Stimulated activated CD4-positive, alpha-beta T cell treated with anti-CD3 and anti-CD28 coated beads, Interleukin-1b, Interleukin-23, amount 100 ng/mL, for 24 hours (primary cell): Measurements from ENCODE around the gene TCERG1.
"Not testable (repeated sequence)": the region's sequence is repeated elsewhere in the genome, so short reads cannot be mapped to it uniquely, and the experiment has no call there.

ENCODE experiments used
- DNase-seq, 4 experiments: peaks; one replicate each; pipeline ENCODE4 v3.0.0-alpha.2; 2020; ENCODE audit warnings: low read depth in 4 of 4, low spot score in 1 of 4

TCERG1 gene

DNA sequence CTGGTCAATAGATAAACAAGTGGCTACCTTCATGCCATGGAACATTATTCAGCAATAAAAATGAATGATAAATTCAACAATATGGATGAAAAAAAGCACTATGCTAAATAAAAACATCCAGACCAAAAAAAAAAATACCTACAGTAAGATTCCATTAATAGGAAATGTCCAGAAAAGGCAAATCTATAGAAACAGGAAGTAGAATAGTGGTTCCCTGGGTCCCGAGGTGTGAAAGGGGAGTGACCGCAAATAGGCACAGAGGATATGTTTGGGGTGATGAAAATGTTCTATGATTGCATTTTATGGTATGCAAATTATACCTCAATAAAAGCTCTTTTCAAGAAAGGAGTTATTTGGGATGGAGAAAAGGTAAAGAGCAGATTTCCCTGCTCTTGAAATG, 72.4 kb downstream of the TCERG1 start:
- no peak for DNase-seq

DNA sequence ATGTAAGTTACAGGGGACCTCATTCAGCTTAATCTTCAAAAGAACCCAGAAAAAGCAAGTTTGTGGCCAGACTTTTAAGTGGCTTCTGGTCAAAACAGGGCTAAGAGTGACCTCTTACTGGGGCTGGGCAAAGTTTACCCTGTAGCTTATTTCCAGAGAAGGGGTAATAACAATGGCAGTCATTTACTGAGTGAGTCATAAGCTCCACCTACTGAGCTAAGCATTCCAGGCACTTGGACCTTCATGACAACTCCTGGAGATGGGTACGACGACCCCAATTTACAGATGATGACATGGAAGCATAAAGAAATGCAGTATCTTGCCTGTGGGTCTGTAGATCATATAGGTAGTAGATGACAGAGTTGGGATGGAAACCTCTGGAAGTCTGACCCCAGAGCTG, 73.6 kb downstream of the TCERG1 start:
- DNase-seq: no peak

DNA sequence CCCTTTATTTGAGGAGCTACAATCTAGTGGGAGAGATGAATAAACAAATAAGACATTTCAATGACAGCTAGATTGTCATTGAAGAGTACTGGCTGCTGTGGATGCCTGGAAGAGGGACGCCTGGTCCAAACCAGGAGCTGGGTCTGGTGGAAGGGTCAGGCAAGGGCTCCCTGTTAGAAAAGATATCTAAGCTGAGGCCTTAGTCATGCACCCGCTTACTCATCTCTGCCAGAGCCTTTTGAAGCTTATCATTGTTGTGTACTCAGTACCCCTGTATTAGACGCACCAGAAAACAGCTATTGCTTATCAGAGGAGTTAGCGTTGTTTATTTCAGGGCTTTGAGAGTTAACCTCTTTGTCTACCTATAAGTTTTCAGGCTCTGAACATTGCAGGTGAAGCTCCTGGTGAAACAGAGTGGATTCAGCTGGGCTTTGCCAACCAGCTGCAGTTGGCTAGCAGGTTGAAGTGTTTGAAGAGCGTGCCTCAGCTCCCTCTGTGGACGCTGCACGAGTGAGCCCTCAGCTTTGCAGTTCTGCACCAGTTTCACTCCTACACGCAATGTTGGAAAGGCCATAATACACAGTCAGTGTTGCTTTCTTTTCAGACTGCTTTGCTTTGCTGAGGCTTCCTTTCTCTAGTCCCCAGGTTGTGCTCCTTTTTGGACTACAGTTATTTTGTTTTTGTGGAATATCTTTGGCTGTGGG, 74.4 kb downstream of the TCERG1 start:
- DNase-seq: no peak

DNA sequence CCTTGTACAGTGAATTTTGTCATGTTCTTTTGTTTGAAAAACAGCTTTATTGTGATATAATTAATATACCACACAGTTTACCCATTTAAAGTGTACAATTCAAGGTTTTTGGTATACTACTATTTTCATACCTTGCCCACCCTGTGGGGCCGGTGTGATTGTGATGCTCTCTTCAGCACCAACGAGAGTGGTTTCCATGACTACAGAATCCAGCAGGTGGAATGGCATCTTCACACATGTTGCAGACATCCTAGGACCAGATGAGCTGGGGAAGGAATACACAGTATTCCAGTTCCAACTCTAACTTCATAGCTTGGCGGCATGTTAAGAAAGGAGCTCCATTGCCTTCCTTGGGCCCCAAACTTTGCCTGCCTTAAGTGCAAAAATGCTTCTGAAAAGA, 76.6 kb downstream of the TCERG1 start:
- no peak for DNase-seq

DNA sequence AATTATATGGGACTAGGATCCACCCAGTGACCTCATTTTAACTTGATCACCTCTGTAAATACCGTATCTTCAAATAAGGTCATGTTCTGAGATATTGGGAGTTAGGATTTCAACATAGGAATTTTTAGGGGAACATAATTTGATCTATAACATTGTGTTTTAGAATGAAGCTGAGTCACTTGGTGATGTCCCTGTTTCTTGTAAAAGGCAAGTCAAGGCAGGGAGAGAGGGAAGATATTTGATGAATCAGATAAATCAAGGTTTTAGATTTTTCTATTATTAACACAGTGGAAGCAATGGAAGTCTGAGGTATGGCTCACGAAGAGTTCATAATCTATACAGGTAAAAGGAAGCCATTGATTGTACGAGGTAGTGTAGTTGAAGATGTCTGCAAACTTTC, 80.7 kb downstream of the TCERG1 start:
- no peak for DNase-seq

- no peak for DNase-seq
These were observed 81.1 kb downstream of the TCERG1 start for GRCh38 chr5:146528236-146528635.

DNA sequence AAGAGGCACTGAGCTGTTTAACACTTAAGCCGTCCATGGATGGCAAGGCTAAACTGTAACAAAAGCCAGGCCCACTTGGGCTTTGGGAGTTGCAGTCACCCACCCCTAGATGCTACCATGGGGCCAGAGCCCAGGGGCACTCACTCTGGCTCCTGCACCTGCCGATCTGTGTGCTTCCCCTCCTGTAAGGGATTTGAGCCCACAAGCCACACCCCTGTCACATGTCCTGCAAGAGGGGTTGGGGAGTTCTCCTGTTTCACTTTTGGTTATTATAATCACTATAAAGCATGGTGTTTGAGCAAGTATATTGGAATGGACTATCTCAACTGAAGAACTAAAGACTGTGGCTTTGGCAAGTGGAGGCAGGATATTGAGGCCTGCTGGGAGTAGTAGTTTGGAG, 82.9 kb downstream of the TCERG1 start:
- DNase-seq: no peak

GRCh38 chr5:146533260-146533857, 86.2 kb downstream of the TCERG1 start:
- peak; percentile 49 to 67 (median 59) for DNase-seq

DNA sequence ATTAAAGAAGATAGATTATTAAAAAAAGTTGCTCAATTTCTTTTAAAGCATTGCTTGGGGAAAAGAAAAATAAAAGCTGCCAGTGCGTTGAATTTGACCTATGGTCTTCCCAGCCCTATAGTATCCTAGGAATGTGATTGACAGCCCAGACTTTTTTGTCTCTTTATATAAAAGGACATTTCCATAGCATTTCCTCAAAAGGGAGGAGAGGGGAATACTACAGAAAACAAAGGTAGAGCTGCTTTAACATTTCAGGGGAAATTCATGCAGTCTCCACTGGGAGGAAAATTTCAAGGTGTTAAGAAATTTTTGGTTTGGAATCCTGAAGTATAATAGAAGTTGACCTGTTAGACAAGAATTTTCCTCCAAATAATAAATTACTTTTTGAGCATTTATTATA, 86.7 kb downstream of the TCERG1 start:
- DNase-seq: no peak

DNA sequence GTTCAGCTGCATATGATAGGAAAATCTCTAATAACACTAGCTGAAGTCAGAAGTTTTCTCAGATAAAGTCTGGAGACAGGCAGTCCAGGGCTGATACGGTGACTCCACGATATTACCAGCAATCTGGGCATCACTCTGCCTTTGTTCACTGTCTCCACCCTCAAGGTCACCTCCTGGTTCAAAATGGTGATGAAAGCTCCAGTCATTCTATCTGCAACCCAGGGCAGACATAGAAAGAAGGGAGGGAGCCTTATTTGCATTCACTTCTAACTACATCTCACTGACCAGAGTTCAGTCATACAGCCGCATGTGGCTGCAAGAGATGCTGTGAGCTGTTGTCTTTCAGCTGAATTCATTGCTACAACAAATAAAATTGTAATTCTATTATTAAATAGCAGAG, 91.3 kb downstream of the TCERG1 start:
- DNase-seq: no peak

GRCh38 chr5:146539973-146540372, 92.8 kb downstream of the TCERG1 start:
- no peak for DNase-seq

DNA sequence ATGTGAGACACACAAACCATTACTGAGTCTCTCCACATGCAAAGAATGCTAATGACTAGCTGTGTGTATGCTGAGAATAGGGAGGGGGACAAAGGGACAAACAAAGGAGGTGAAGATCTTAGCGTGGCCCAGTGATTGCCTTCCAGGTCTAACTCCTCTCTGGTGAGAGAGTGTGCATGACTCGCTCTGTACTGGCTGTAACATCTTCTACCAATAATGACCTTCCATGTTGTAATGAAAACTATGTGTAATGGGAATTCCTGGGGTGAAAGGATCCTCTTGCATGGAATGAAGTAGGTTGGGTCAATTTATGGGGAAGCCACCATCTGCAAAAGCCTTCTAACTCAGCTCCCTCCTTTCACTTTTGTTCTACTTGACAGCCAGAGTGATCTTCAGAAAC, 93.3 kb downstream of the TCERG1 start:
- DNase-seq: no peak

DNA sequence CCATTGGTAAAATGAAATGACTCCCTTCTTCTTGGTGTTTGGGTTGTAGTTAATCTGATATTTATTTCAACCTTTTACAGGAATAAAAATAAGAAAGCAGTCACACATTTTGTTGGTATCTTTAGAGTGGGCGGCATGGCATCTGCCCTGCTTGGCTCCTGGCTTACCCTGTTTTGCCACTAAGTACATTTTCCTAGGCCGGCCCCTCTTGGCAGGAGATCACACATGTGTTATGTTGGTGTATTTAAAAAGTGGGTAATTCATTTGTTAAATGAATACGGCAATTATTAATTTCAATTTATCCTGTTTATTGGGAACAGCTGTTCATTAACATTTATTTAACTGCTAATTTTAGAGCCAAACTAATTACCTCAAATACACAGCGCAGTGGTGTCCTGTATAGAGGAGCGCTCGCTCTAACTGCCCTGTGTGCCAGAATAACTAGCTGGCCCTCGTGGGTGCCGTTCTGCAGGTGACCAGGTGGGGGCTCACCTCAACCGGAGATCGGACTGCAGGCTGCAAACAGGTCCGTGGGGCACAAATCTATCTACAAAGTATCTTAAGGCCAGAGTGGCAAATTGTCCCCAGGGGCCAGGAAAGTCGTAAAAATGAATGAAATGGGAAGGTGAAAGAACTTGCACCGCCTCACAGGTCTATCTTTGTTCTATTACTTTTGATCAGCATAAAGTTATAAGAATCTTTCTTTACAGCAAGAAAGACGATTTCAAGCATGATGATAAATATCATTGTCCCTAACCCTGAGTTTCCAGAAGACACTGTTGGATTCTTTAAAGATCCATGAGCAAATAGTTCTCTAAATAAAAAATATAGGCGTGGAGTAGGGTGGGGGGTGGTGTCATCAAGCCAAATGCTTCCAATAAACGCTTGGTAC, 95.1 kb downstream of the TCERG1 start:
- DNase-seq: peak; percentile 38 to 57 (median 48)

GRCh38 chr5:146544232-146544631, 97.1 kb downstream of the TCERG1 start:
- DNase-seq: no peak

GRCh38 chr5:146548781-146549449, 101.8 kb downstream of the TCERG1 start:
- DNase-seq: no peak

DNA sequence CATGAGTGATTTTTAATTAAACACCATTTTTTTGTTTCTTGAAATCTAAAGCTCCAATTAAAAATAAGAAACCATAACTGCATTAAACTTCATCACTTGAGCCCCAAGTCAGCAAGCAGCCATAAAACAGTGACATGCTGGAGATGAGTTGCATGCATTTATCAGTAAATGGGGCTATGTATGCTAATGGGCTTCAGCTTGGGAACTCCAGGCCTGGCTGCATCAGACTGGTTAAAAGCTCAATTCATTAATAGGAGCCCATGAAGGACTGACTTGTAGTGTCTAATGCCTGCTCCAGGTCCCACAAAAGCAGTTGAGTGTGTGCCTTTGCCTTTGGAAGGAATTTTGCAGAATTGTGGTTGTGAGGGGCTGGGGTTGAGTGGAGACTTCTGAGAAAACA, 102.5 kb downstream of the TCERG1 start:
- no peak for DNase-seq

DNA sequence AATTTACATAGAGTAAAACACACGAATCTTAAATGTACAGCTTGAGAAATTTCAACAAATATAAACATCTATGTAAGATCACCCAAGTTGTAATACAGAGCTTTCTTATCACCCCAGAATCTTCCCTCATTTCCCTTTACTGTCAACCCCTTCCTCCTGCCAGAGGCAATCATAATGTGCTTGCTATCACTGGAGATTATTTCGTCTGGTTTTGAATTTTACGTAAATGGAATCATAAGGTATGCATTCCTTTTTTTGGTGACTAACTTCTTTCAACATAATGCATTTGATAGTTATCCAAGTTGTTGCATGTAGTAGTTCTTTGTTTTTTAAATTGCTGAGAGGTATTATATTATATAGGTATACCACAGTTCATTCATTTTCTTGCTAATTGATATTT, 106.3 kb downstream of the TCERG1 start:
- no peak for DNase-seq

DNA sequence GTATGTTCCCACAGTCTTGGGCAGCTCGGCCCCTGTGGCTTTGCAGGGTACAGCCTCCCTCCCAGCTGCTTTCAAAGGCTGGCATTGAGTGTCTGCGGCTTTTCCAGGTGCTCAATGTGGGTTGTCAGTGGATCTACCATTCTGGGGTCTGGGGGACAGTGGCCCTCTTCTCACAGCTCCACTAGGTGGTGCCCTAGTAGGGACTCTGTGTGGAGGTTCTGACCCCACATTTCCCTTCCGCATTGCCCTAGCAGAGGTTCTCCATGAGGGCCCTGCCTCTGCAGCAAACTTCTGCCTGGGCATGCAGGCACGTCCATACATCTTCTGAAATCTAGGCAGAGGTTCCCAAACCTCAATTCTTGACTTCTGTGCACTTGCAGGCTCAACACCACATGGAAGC, 109.8 kb downstream of the TCERG1 start:
- DNase-seq: not testable (repeated sequence)

DNA sequence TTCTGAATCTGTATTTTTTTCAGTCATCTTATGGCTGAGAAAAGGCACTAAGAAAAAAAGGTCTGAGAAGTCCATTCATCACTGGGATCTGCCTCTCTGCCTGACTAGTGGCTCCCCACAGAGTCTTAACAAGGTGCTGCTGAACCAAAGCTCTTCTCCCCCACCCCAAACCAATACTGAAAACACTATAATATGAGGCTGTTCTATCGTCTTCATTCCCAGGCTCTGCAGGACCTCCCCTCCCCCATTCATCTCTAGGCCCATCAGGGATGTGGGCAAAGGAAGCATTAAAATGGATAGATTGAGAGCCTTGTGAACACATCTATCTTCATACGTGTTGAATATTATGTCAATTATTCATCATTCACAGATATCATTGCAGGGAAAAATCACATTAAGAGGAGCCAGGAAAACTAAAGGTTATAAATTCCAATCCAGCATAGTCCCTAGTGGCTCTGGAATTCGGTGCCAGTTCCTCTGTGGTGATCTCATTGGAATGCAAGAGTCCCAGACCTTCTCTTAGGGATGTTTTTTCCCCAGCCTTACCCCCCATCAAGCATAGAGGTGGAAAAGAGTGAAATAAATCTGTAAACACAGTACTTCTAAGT, 113.2 kb downstream of the TCERG1 start:
- no peak for DNase-seq
